Stimulated activated CD4-positive, alpha-beta T cell treated with anti-CD3 and anti-CD28 coated beads, Interleukin-2, amount 100 ng/mL, for 24 hours (primary cell): Measurements from ENCODE around the gene DNAH11.
"Not testable (repeated sequence)": the region's sequence is repeated elsewhere in the genome, so short reads cannot be mapped to it uniquely, and the experiment has no call there.

Experiments used
- DNase-seq, 2 donors: peaks; one replicate each; pipeline ENCODE4 v3.0.0-alpha.2; 2020

The DNAH11 gene

DNA sequence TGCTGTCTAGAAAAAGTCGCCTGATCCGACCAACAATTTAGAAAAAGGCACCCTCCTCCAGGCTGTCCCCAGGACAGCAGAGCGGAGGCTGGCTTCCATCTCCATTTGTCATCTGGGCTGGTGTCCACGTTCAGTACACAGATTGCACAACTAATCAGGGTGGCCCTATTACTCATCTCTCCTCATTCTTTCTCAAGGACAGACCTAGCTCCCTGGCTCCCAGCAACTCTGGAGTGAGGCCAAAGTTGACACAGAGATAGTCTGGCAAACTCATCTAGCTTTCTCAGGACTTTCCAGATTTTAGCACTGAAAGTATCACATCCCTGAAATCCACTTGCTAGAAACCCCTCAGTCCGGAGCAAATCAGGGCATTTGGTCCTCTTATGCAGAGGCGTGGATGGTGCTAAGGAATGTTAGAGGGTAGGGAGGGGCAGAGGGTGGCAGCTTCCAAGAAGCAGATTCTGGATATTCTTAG lies 75.1 kb downstream of the DNAH11 start:
- no peak for DNase-seq

DNA sequence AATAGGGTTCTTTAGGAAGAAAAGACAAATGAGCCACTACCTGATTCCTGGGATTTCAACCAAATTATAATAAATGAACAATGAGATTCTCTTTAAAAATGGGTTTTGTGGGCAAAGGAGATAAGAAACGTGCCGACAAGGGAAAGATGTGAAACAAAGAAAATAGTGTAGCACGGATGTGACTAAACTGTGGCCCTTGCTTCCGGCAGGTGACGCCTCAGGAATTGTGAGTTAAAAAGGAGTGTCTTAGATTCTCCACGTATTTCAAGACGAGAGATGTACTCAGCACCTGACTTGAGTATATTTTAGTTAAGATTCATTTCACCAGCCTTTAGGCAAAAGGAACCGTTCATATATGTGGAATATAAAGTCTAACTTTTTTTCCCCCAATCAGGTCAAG lies 75.9 kb downstream of the DNAH11 start:
- DNase-seq = no peak

DNA sequence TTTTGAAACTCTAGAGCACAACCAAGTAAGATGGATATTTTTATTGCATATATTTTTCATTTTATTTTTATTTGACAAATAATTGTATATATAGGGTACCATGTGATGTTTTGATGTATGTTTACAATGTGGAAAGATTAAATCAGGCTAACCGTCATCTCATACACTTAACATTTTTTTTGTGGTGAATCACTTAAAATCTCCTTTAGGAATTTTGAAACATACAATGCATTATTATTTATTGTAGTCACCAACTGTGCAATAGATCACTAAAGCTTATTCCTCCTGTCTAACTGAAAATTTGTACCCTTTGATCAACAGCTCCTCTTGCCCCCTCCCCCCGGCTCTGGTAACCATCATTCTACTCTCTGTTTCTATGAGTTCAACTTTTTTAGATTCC lies 77.2 kb downstream of the DNAH11 start:
- DNase-seq = no peak

DNA sequence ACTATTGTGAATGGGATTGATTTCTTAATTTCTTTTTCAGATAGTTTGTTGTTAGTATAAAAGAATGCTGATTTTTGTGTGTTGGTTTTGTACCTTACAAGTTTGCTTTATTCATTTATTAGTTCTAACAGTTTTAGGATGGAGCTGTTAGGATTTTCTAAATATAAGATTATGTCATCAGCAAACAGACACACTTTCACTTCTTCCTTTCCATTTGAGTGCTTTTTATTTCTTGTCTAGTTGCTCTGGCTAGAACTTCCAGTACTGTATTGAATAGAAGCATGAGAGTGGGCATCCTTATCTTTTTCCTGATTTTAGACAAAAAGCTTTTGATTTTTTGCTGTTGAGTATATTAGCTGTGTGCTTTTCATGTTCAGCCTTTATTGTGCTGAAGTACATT lies 81.5 kb downstream of the DNAH11 start:
- DNase-seq = no peak

DNA sequence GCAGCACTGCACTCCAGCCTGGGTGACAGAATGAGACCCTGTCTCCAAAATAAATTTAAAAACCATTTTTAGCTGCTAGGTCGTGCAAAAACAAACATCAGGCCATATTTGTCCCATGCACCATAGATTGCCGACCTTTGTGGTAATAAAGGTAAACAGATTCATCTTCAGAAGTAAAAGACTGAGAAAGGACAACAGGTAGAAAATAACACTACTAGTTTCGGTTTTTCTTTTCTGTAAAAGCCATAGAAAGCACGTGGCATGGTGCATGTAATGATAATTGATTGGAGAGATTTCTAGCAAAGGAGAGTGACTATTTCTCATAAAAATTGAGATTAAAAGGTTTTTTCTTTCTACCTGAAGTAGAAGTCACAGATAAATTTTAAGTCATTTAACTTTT lies 93.9 kb downstream of the DNAH11 start:
- no peak for DNase-seq

DNA sequence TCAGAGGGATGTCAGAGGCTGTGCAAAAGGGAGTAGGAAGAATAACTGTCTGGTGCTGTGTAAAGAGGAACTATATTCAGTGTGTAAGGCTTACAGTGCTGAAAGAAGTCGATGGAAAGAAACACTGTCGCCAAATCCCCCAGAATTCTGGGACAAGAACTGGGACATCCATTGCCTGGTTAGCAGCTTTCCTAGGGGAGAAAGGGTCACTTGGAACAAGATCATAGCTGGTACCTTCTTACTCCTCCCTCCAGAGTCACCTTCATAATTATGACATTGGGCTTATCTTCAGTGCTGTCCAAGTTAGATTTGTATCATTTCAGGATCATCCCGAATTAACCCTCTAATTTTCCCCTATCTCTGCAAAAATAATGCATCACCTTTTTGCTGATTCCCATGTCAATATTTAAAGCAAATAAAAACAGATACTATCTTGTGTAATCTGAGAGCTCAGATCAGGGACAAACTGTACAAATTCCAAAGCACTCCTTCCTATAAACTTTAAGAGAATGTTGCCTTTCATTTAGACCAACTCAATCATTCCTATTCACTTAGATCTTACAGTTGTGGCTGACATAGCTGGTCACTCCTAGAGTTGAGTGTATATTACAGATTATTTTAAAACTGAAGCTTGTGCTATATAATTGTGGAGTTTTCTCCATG lies 96.5 kb downstream of the DNAH11 start:
- DNase-seq = no peak

DNA sequence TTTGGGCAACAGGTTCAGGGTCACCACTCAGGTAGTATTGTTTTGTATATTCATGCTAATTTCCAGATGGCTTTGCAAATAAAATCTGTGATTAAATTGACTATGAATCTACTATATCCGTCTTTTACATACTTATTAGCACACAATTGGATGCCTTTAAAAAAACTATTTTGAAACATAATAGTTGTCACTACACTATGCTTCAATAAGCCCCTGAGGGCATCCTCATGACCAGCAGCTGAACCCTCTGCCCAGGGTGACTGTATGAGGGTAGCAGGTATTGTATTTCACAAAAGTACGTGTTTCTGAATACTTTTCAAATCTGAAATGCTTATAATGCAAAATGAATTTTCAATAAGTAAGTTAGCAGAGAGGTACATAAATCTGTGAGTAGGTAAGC lies 97.3 kb downstream of the DNAH11 start:
- no peak for DNase-seq

DNA sequence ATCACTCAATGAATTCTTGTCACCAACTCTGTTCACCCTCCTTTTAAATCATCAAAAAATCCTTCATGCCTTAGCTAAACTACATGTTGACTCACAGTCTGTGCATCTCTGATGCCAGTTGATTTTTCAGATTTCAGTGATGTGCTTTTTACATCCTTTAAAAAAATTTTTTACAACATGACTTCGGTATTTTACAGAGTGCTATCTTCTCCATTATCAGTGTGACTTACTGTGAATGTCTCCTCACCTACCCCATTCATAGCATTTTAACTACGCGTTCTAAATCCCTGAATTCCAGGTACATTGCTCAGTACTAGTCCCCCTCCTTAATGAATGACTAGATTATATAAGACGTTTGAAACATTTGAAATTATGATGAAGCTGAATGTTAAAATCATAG lies 98.7 kb downstream of the DNAH11 start:
- DNase-seq = no peak

DNA sequence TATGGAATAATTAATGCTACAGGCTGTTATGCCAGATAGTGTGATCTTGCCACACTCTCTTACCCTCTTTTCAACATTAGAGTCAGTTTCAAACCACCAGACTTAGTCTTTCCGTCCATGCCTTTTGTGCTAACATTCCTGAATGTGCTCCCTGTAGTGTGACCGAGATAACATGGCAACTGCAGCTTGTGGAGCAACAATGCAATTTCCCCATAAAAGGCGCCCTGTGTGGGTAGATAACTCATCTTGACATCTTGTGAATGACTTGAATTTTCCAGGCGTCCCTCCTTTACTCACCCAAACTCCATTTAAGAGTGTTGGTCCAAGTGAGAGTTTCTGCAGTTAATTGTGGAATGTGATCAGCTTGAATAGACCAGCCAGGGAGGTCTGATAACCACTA lies 99.6 kb downstream of the DNAH11 start:
- no peak for DNase-seq

DNA sequence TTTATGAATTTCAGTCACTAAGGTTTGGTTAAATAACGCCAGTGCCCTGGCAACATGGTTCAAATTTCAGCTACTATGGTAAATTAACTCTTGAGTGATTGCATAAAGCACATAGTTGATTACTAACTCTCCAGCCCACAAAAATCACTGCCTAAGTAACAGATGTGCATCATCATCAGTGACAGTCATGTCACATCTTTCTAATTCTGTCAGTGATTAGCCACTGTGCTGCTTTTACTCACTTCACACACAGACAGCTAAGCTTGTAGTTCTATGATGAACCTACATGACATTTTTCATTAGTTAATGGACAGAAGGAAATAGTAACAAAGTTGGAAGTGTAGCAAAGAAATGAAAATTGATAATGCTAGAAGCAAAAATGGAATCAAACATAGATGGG lies 108.9 kb downstream of the DNAH11 start:
- no peak for DNase-seq

DNA sequence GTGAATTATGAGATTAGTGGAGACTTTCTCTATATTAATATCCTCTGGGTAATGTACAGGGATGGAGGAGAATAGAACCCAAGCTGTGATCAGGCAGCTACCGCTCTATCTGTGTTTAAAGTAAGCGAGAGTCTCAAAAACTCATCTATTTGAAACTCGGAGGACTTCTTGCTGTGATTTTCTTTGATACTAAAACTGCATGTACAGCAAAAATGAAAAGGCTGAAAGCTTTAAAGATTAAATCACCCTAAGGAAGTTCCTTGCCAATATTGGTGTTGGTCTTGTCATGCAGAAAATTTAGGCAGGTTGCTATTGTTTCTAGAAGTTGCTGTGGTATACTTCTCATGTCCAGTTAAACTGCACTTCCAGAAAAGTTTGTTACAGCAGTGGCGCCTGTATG lies 110.8 kb downstream of the DNAH11 start:
- no peak for DNase-seq

DNA sequence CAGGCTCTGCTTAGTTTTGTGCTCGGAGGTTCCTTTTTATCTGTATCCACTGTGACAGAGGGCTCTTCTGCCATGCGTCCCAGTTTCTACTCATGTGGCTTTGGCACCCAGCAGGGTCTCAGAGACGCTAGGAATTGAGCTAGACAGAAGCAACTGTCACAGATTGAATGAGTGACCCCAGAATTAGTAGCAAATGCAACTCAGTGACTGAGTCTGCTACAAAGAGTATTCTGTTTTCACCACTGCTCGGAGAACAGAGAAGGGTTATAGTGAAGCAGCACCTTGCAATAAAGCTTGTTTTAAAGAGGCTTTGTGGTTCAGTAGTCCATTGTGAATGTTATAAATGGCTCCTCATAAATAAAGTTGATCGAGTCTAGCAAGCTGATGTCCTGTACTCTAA lies 113.2 kb downstream of the DNAH11 start:
- no peak for DNase-seq

DNA sequence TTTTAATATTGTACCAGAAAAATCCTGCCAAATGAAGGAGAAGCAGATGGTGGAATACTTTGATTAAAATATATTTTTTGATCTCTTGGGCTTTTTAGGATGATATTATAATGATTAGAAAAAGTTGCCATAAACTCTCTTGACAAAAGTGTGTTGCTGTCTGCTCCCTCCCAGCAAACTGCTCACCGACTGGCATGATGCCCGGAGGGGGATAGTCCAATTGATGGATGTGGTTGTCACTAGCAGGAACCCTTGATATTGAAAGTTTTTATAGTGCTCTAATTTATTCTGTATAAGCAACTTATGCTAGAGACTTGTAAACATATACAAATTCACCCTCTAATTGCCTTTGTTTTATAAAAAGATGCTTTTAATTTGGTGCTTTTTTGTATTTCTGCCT lies 114.0 kb downstream of the DNAH11 start:
- DNase-seq = no peak

DNA sequence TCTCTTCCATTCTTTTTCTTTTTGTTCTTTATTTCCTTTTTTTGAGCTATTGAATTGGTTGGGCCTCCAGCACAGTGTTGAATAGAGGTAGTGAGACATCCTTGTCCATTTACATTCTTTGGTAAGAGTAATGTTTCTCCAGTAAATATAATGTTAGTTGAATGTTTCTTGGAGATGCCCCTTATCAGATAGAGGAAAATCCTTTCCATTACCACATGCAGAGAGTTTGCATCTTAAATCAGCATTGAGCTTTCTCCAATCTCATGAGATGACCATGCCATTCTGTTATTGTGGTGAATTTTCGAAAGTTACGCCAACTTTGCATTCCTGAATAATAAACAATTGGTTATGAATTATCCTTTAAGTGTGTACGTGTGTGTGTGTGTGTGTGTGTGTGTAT lies 127.7 kb downstream of the DNAH11 start:
- DNase-seq = no peak

DNA sequence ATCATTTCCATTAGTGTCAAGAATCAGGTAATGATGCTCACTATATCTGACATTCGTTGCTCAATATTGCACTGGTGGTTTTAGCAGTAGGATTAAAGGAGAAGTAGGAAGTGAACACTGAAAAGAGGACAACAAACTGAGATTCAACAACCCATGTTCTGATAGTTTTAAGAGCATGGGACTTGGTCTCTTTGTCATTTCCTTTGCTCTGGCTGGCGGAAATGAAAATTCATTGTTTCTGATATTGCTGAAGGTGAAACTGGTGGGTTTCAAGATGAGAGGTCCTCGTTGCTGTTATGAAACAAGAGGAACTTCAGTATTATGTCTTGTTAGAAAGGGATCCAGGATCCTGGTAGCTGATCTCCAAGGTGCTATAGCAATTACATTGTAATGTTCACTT lies 129.0 kb downstream of the DNAH11 start:
- no peak for DNase-seq

DNA sequence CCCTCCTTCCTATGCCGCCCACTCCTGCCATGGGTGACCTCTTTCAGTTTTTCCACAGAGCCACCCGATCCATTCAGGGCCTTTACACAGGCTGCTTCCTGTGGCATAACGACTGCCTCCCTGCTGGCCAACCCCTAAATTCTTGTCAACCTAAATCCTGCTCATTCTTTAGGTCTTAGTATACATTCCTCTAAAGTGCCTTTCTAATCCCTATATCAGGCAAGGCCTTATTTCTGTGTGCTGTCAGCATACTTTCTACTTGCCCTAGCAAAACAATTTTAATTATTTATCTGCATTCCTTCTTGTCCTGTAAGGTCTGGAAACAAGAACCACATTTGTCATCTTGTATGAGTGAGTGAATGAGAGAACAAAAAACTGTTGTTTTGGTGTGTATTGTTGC lies 132.4 kb downstream of the DNAH11 start:
- DNase-seq = no peak

DNA sequence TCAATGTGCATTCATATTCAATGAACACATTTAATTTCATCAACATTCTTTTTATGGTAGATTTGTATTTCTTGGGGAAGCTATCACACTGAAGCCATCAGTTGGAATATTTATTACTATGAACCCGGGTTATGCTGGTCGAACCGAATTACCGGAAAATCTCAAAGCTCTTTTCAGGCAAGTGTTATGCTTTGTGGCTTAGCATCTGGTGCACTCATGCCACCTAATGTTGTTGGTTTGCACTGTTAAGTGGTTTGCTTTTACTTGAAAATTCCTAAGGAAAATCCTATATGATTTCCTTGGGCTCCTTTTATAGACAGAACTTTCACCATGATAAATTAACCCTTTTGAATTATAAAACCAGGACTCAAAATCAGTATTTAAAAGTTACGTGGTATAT lies 147.9 kb downstream of the DNAH11 start:
- DNase-seq = no peak

DNA sequence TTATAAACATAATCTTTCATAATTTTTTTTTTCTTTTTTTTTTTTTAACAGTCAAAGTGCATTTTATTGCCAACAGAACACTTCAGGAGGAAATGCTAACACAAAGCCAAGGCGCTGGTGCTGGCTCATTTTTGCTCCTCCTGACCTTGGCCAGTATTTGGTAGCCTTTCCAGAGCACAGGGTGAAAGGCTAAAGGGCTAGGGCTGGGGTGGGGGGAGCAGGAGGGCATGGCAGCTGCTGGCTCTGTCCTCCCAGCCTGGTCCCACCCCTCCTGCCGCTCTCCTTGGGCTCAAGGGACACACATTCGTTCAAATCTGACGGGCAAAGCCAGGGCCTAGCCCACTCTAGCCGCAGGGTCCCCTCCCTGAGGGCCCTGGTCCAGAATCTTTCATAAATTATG lies 148.3 kb downstream of the DNAH11 start:
- not testable (repeated sequence) for DNase-seq

DNA sequence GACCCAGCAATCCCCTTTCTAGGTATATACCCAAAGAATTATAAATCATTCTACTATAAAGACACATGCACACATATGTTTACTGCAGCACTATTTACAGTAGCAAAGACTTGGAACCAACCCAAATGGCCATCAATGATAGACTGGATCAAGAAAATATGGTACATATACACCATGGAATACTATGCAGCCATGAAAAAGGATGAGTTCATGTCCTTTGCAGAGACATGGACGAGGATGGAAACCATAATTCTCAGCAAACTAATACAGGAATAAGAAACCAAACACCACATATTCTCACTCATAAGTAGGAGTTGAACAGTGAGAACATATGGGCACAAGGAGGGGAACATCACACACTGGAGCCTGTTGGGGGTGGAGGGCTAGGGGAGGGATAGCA lies 157.7 kb downstream of the DNAH11 start:
- DNase-seq = not testable (repeated sequence)

DNA sequence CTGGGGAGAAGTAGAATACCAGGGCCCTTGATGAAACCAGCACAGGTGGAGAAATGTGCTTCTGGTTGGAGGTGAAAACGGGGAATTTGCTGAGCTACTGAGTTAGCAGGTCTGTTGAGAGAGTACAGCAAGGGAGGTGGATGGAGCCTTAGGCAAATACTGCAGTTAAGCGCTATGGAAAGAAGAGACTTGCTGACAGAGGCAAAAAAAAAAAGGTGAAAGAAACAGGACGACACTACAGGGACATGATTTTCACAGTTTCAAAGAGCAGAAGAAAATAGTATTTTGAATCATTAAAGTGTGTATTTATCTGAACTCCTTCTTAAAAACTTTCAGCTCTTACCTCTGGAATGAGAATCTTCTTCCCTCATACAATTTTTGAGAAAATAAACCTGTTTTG lies 159.5 kb downstream of the DNAH11 start:
- DNase-seq = no peak

DNA sequence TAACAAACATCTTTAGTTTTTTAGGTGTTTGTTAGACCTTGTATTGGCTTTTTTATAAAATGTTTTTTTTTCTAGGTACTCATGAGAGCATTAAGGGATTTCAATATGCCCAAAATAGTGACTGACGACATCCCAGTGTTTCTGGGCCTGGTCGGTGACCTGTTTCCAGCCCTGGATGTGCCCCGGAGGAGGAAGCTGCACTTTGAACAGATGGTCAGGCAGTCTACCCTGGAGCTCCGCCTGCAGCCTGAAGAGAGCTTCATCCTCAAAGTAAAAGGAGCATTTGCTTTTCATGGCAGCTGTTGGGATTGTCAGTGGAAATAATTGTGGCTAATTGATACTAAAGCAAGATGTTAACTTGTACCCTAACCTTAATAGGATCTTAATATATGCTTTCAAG lies 161.5 kb downstream of the DNAH11 start:
- DNase-seq = no peak

DNA sequence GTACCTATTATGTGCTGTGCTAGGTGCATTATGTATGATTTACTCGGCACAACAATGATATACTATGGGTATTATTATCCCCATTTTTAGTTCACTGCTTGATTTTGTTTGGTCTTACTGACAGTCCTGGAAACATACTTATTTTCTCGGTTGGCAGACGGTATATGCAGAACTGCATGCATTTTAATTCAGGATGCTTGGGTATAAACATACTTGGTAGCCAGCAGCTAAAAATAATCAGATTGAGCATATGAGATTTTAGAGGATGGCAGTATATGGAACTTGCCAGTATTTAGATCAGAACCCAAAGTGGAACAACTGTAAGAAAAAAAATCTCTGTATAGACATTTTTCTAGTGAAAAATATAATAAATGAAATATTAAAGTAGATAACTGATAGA lies 163.3 kb downstream of the DNAH11 start:
- DNase-seq = no peak

DNA sequence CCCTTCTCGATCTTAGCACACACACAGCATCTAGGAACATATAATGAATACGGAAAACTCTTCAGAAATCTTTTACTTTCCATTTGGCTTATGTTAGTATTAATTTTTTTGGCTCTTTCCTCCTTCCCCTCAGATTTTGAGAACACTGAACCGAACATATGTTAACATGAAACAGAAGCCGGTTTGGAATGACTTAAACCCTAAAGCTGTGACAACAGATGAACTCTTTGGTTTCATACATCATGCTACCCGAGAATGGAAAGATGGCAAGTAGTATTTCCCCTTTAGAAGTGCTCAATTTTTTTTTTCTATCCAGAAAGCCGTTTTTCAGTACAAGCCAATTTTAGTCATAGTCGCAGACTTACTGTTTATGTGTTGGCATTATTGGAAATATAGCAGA lies 164.7 kb downstream of the DNAH11 start:
- no peak for DNase-seq

DNA sequence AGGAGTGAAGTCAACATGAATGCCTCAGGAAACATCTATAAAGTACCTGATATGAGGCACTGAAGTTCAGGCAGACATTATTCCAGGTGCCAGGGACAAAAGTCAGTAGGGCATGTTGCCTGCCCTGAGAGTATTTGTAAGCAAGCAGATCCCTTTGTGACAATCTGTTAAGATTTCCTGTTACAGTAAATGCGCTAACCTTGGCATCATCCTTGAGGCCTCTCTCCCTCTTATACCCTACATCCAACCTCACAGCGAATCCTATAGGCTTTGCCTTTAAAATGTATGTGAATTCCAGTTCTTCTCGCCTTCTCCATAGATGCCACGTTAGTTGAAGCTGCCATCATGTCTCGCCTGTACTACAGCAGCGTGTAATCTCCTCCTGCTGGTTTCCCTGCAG lies 165.3 kb downstream of the DNAH11 start:
- no peak for DNase-seq

DNA sequence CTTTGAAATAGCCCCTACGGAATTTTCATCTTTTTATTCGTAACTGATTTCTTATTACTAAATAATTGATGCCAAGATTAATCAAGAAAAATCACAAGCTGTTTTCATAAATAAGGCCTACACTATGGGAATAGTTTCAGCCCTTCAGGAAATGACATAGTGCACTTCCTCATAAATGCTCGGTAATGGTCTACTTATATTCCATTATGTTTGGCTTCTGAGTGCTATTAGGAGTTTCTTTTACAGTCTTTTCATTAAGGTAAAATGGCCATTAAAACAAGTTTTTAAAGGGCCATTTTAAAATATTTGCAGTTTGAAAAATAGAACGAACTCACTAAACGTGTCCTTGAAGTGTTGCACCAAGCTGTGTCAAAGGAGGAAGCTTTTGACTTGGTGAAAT lies 174.5 kb downstream of the DNAH11 start:
- no peak for DNase-seq

DNA sequence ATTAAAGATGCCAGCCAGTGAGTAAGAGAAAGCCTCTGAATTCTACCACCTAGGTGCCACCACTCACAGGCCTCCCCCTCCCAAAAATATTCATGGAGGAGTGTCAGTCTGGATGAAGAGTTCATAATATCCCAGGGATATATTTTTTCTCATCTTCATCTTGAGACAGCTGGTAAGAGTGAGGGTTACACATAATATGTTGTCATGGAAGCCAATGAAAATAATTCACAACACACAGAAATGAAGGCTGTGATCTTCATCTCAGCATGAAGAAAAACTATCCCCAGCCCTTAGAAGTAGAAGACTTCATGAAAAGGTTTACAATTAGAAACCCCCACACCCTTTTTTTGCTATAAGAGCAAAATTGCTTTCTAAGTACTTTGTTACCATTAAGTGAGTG lies 175.6 kb downstream of the DNAH11 start:
- DNase-seq = no peak
